Brain microvascular endothelial cell (primary cell): ENCODE results near the gene SLC26A4.

Source experiments
- DNase-seq: peaks from one replicate; pipeline ENCODE4 v3.0.0-alpha.2; 2020
- H3K27ac ChIP-seq: fragments of 250-450 bp; sonication (Bioruptor Pico); 2 replicates; pipeline ENCODE4 v1.5.1; 2020; ENCODE audit warnings: mild to moderate bottlenecking, moderate library complexity
- H3K27me3 ChIP-seq: fragments of 250-450 bp; sonication (Bioruptor Pico); replicated peaks from 2 replicates; pipeline ENCODE4 v1.5.1; 2020; ENCODE audit warnings: mild to moderate bottlenecking
- H3K36me3 ChIP-seq: fragments of 250-450 bp; sonication (Bioruptor Pico); replicated peaks from 2 replicates; pipeline ENCODE4 v1.5.1; 2020; ENCODE audit warnings: mild to moderate bottlenecking
- H3K4me3 ChIP-seq: 2 replicates; pipeline ENCODE4 v1.5.1; 2011; ENCODE audit warnings: low read depth, mild to moderate bottlenecking, control low read depth, low read length, moderate library complexity
- in situ Hi-C: cut with HindIII; loops from 2 replicates; pipeline ENCODE4 v1.10.0; 2017; ENCODE audit warnings: low sequenced_read_pairs, low pct_ligation_motif_present
- TF ChIP-seq, protein P1 (sequence below): IDR thresholded peaks from 2 replicates; pipeline ENCODE4 v1.5.1; 2011; ENCODE audit warnings: low read depth, mild to moderate bottlenecking, moderate library complexity, low read length, control low read depth, inconsistent platforms; ENCODE audit errors: missing control alignments

The SLC26A4 gene

GRCh38 chr7:107660381-107661080 is at the start of gene SLC26A4:
Gene SLC26A4 (plus strand): TSS chr7:107660828. CDS start chr7:107661642, 814 bp downstream.
- no peaks in the 10 kb centered on the region for H3K36me3 ChIP-seq
- H3K27me3 ChIP-seq: no peaks in the 10 kb centered on the region
- DNase-seq: no peak
- TF ChIP-seq, protein P1, sequence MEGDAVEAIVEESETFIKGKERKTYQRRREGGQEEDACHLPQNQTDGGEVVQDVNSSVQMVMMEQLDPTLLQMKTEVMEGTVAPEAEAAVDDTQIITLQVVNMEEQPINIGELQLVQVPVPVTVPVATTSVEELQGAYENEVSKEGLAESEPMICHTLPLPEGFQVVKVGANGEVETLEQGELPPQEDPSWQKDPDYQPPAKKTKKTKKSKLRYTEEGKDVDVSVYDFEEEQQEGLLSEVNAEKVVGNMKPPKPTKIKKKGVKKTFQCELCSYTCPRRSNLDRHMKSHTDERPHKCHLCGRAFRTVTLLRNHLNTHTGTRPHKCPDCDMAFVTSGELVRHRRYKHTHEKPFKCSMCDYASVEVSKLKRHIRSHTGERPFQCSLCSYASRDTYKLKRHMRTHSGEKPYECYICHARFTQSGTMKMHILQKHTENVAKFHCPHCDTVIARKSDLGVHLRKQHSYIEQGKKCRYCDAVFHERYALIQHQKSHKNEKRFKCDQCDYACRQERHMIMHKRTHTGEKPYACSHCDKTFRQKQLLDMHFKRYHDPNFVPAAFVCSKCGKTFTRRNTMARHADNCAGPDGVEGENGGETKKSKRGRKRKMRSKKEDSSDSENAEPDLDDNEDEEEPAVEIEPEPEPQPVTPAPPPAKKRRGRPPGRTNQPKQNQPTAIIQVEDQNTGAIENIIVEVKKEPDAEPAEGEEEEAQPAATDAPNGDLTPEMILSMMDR: peak; percentile 5
- peak within 1 kb of the TSS; percentile 56 for H3K4me3 ChIP-seq
- peak within 1 kb of the TSS; percentile 6 for H3K27ac ChIP-seq
- in situ Hi-C loops: no loop called here

DNA sequence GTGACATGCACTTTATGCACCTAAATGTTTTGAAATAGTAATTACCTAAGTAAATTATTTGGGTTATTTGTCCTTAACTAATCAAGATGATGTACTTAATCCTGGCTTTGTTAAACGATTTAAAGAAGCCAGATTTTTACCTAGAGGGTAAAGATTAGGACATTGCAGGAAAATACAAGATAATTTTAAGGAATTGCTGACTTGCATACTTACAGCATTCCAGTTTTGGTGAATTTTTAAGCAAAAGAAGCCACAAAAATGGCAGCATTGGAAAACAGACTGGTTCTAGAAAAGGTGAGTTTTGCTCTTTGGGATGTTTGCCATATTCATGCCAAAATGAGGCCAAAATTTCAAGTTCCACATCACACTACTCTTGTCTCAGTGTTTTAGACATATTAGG is 47.2 kb upstream of the SLC26A4 start:
- Histone ChIP-seq H3K4me3 (no peak overlapping the region), H3K27ac (no peak overlapping the region), H3K27me3 (no peaks in the 10 kb centered on the region), H3K36me3 (peaks cover 10% of the 10 kb centered on the region)
- DNase-seq: no peak
- TF ChIP-seq, protein P1: no peak
- in situ Hi-C loops: no loop called here

GRCh38 chr7:107613948-107614347 is 46.7 kb upstream of the SLC26A4 start:
- DNase-seq: no peak
- H3K27ac ChIP-seq: no peak overlapping the region
- H3K36me3 ChIP-seq: peaks cover 10% of the 10 kb centered on the region
- no peak overlapping the region for H3K4me3 ChIP-seq
- TF ChIP-seq, protein P1: no peak
- no peaks in the 10 kb centered on the region for H3K27me3 ChIP-seq
- in situ Hi-C loops: no loop called here

GRCh38 chr7:107614425-107614824 is 46.2 kb upstream of the SLC26A4 start:
- Histone ChIP-seq H3K27me3 (no peaks in the 10 kb centered on the region), H3K36me3 (peaks cover 7% of the 10 kb centered on the region), H3K4me3 (no peak overlapping the region), H3K27ac (no peak overlapping the region)
- peak; percentile 14 for DNase-seq
- TF ChIP-seq, protein P1: no peak
- in situ Hi-C loops: no loop called here

GRCh38 chr7:107615910-107616680 is 44.5 kb upstream of the SLC26A4 start:
- TF ChIP-seq, protein P1: no peak
- H3K36me3 ChIP-seq: peaks cover 7% of the 10 kb centered on the region
- no peak overlapping the region for H3K27ac ChIP-seq
- H3K27me3 ChIP-seq: no peaks in the 10 kb centered on the region
- in situ Hi-C loops: no loop called here
- no peak for DNase-seq
- H3K4me3 ChIP-seq: no peak overlapping the region
